ENCODE measurements around the gene MBD6.
A peak's percentile ranks its signal among the peaks of the same experiment; 100 is the strongest.

Gene MBD6

DNA sequence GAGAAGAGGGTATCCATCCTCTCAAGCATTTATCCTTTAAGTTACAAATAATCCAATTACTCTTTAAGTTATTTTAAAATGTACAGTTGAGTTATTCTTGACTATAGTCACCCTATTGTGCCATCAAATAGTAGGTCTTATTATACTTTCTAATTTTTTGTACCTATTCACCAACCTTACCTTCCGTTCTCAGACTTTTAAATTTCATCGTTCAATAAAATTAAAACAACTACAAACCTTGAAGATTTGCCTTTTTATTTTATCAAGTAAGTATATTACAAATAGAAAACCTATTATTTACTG lies 25.3 kb downstream of the MBD6 start:
- H3K4me3 ChIP-seq (ENCODE audit: low read length), result no peak overlapping the region
- peaks cover 7% of the 10 kb centered on the region for H3K36me3 ChIP-seq (ENCODE audit: insufficient read depth, low read length)
- peaks cover 36% of the 10 kb centered on the region for H3K4me1 ChIP-seq (ENCODE audit: insufficient read depth, low read length)
- no peaks in the 10 kb centered on the region for H3K9me3 ChIP-seq (ENCODE audit: low read length)
- H3K27me3 ChIP-seq (ENCODE audit: insufficient read depth, low read length), result peaks cover 11% of the 10 kb centered on the region
- H2AFZ ChIP-seq (ENCODE audit: low read depth, low read length), result no peak overlapping the region

DNA sequence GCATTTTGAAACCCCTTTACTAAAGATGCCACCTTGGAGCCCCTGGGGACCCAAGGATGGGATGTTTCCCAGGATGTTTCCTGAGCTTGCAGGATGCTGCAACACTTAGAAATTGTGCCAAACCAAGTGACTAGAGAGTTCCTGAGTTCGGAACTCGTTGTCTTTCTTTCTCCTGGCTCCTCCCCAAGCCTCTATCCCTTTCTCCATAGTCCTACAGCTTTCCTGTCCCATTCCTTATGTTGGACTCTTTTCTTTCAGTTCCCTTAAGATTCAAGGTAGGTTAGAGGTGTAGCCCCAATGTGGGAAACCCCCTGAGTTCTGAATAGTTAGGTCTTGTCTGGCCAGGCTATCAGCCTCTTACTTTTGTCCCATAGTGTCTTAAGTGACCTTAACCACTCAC lies 25.9 kb downstream of the MBD6 start:
- no peak overlapping the region for H3K4me3 ChIP-seq (ENCODE audit: low read length)
- H3K27me3 ChIP-seq (ENCODE audit: insufficient read depth, low read length), result peaks cover 11% of the 10 kb centered on the region
- no peak overlapping the region for H2AFZ ChIP-seq (ENCODE audit: low read depth, low read length)
- peaks cover 41% of the 10 kb centered on the region for H3K4me1 ChIP-seq (ENCODE audit: insufficient read depth, low read length)
- no peaks in the 10 kb centered on the region for H3K9me3 ChIP-seq (ENCODE audit: low read length)
- H3K36me3 ChIP-seq (ENCODE audit: insufficient read depth, low read length), result peaks cover 7% of the 10 kb centered on the region

- H3K27me3 ChIP-seq (ENCODE audit: insufficient read depth, low read length), result peaks cover 11% of the 10 kb centered on the region
- no peaks in the 10 kb centered on the region for H3K9me3 ChIP-seq (ENCODE audit: low read length)
- peak overlapping the region; percentile 71 for H3K4me3 ChIP-seq (ENCODE audit: low read length)
- peaks cover 49% of the 10 kb centered on the region for H3K4me1 ChIP-seq (ENCODE audit: insufficient read depth, low read length)
- H3K36me3 ChIP-seq (ENCODE audit: insufficient read depth, low read length), result peaks cover 7% of the 10 kb centered on the region
- peak overlapping the region; percentile 31 for H2AFZ ChIP-seq (ENCODE audit: low read depth, low read length)
Observed at GRCh38 chr12:57549203-57549908, 26.7 kb downstream of the MBD6 start.

GRCh38 chr12:57549909-57550640 lies 27.5 kb downstream of the MBD6 start, which contains the start of gene KIF5A:
Gene KIF5A, plus strand, starts transcription at chr12:57550044. Its CDS starts 228 bp downstream, at chr12:57550272.
- H3K9me3 ChIP-seq (ENCODE audit: low read length), result no peaks in the 10 kb centered on the region
- peak within 1 kb of the TSS; percentile 71 for H3K4me3 ChIP-seq (ENCODE audit: low read length)
- H3K27me3 ChIP-seq (ENCODE audit: insufficient read depth, low read length), result peaks cover 11% of the 10 kb centered on the region
- peaks cover 49% of the 10 kb centered on the region for H3K4me1 ChIP-seq (ENCODE audit: insufficient read depth, low read length)
- peak within 1 kb of the TSS; percentile 31 for H2AFZ ChIP-seq (ENCODE audit: low read depth, low read length)
- H3K36me3 ChIP-seq (ENCODE audit: insufficient read depth, low read length), result peaks cover 2% of the 10 kb centered on the region

GRCh38 chr12:57550641-57551549 lies 28.3 kb downstream of the MBD6 start:
- peaks cover 45% of the 10 kb centered on the region for H3K4me1 ChIP-seq (ENCODE audit: insufficient read depth, low read length)
- no peaks in the 10 kb centered on the region for H3K36me3 ChIP-seq (ENCODE audit: insufficient read depth, low read length)
- peak overlapping the region; percentile 31 for H2AFZ ChIP-seq (ENCODE audit: low read depth, low read length)
- H3K9me3 ChIP-seq (ENCODE audit: low read length), result no peaks in the 10 kb centered on the region
- peaks cover 11% of the 10 kb centered on the region for H3K27me3 ChIP-seq (ENCODE audit: insufficient read depth, low read length)
- peak overlapping the region; percentile 71 for H3K4me3 ChIP-seq (ENCODE audit: low read length)

- H3K36me3 ChIP-seq (ENCODE audit: insufficient read depth, low read length), result no peaks in the 10 kb centered on the region
- H3K9me3 ChIP-seq (ENCODE audit: low read length), result no peaks in the 10 kb centered on the region
- peaks cover 11% of the 10 kb centered on the region for H3K27me3 ChIP-seq (ENCODE audit: insufficient read depth, low read length)
- peak overlapping the region; percentile 71 for H3K4me3 ChIP-seq (ENCODE audit: low read length)
- H2AFZ ChIP-seq (ENCODE audit: low read depth, low read length), result no peak overlapping the region
- peaks cover 38% of the 10 kb centered on the region for H3K4me1 ChIP-seq (ENCODE audit: insufficient read depth, low read length)
Observed at GRCh38 chr12:57551637-57552305, 29.1 kb downstream of the MBD6 start.

DNA sequence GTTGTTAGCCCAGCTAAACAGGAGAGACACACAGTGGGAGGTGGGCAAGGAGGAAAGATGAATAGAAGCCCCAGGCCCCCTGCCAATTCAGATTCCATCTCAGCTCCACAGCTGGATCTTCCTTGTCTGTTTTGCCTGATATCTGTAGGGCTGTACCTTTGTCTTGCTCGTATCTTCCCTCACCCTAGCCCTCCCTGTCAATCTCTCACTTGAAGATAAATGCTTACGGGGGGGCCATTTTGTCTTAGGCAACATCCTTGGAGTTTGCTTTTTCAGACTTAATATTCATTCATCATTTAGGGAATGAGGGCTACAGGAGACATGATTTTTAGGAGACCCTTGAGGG lies 29.7 kb downstream of the MBD6 start:
- peaks cover 38% of the 10 kb centered on the region for H3K4me1 ChIP-seq (ENCODE audit: insufficient read depth, low read length)
- H3K36me3 ChIP-seq (ENCODE audit: insufficient read depth, low read length), result no peaks in the 10 kb centered on the region
- peak overlapping the region; percentile 71 for H3K4me3 ChIP-seq (ENCODE audit: low read length)
- peaks cover 11% of the 10 kb centered on the region for H3K27me3 ChIP-seq (ENCODE audit: insufficient read depth, low read length)
- no peak overlapping the region for H2AFZ ChIP-seq (ENCODE audit: low read depth, low read length)
- H3K9me3 ChIP-seq (ENCODE audit: low read length), result no peaks in the 10 kb centered on the region

GRCh38 chr12:57552835-57553313 lies 30.2 kb downstream of the MBD6 start:
- peaks cover 11% of the 10 kb centered on the region for H3K27me3 ChIP-seq (ENCODE audit: insufficient read depth, low read length)
- H3K9me3 ChIP-seq (ENCODE audit: low read length), result no peaks in the 10 kb centered on the region
- H3K36me3 ChIP-seq (ENCODE audit: insufficient read depth, low read length), result no peaks in the 10 kb centered on the region
- peaks cover 38% of the 10 kb centered on the region for H3K4me1 ChIP-seq (ENCODE audit: insufficient read depth, low read length)
- peak overlapping the region; percentile 71 for H3K4me3 ChIP-seq (ENCODE audit: low read length)
- H2AFZ ChIP-seq (ENCODE audit: low read depth, low read length), result no peak overlapping the region

DNA sequence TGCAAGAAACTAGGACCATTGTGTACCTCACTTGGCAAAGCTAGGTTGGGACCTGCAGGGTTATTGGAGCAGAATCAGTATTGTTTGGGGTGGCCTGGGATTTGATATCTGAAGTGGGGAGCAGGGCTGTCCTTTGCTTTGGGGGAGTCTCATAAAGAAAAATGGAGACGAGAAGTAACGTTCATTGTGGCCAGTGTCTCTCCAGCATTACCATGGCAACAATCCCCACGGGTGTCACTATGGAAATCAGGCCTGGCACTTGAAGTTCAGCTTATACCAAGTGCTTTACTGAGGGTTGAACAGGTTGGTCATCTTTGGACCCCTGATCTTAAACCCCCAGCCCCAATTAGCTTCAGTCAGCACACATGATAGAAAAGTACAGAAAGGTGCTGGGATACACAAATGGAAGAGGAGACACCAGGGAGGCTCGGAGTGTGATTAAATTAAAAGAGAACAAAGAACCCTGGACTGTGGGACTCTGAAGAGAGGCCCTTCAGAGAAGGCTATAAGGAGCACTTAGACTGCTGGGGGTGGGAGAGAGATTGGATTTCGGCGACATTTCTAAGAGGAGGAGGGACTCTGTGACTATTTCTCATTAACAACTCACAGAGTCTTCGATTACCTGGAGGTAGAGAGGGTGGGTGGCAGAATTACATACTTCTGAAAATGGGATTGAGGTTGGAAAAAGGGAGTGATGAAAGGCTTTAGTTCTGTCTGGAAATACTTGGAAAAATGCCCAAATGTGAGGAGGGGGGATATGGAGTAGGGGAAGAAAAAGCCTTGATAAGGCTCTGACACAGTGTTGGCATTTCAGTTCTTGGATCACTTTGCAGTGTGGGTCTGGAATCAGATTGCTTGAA lies 30.9 kb downstream of the MBD6 start:
- peaks cover 7% of the 10 kb centered on the region for H3K27me3 ChIP-seq (ENCODE audit: insufficient read depth, low read length)
- peak overlapping the region; percentile 71 for H3K4me3 ChIP-seq (ENCODE audit: low read length)
- no peaks in the 10 kb centered on the region for H3K9me3 ChIP-seq (ENCODE audit: low read length)
- no peaks in the 10 kb centered on the region for H3K36me3 ChIP-seq (ENCODE audit: insufficient read depth, low read length)
- peaks cover 38% of the 10 kb centered on the region for H3K4me1 ChIP-seq (ENCODE audit: insufficient read depth, low read length)
- H2AFZ ChIP-seq (ENCODE audit: low read depth, low read length), result no peak overlapping the region

DNA sequence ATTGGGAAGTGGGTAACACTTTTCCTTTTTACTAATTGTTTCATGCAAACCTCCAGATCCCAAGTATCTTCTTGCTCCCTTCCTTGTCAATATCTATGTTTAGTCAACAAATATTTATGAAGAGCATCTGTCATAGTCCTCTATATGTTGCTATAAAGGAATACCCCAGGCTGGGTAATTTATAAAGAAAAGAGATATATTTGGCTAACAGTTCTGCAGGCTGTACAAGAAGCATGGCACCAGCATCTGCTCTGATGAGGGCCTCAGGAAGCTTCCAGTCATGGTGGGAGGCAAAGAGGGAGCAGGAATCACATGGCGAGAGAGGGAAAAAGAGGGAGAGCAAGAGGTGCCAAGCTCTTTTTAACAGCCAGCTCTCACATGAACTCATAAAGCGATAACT lies 31.8 kb downstream of the MBD6 start:
- Histone ChIP-seq H3K4me1 (ENCODE audit: insufficient read depth, low read length) (peaks cover 38% of the 10 kb centered on the region), H3K27me3 (ENCODE audit: insufficient read depth, low read length) (no peaks in the 10 kb centered on the region), H3K4me3 (ENCODE audit: low read length) (no peak overlapping the region), H3K36me3 (ENCODE audit: insufficient read depth, low read length) (no peaks in the 10 kb centered on the region), H3K9me3 (ENCODE audit: low read length) (no peaks in the 10 kb centered on the region), H2AFZ (ENCODE audit: low read depth, low read length) (no peak overlapping the region)

- Histone ChIP-seq H3K9me3 (ENCODE audit: low read length) (no peaks in the 10 kb centered on the region), H3K4me3 (ENCODE audit: low read length) (no peak overlapping the region)
Observed at GRCh38 chr12:57554897-57555296, 32.3 kb downstream of the MBD6 start.

GRCh38 chr12:57558864-57559263 lies 36.2 kb downstream of the MBD6 start:
- H3K27me3 ChIP-seq (ENCODE audit: insufficient read depth, low read length), result no peaks in the 10 kb centered on the region
- H3K4me1 ChIP-seq (ENCODE audit: insufficient read depth, low read length), result peaks cover 4% of the 10 kb centered on the region
- H2AFZ ChIP-seq (ENCODE audit: low read depth, low read length), result no peak overlapping the region
- H3K36me3 ChIP-seq (ENCODE audit: insufficient read depth, low read length), result peaks cover 11% of the 10 kb centered on the region
- H3K9me3 ChIP-seq (ENCODE audit: low read length), result no peaks in the 10 kb centered on the region
- no peak overlapping the region for H3K4me3 ChIP-seq (ENCODE audit: low read length)

More at GRCh38 chr12:57554897-57555296, 32.3 kb downstream of the MBD6 start:
- peaks cover 38% of the 10 kb centered on the region for H3K4me1 ChIP-seq (ENCODE audit: insufficient read depth, low read length)
- H3K27me3 ChIP-seq (ENCODE audit: insufficient read depth, low read length), result no peaks in the 10 kb centered on the region
- H3K36me3 ChIP-seq (ENCODE audit: insufficient read depth, low read length), result no peaks in the 10 kb centered on the region
- no peak overlapping the region for H2AFZ ChIP-seq (ENCODE audit: low read depth, low read length)
